ENCODE data around the gene SCGB1A1.

DNA sequence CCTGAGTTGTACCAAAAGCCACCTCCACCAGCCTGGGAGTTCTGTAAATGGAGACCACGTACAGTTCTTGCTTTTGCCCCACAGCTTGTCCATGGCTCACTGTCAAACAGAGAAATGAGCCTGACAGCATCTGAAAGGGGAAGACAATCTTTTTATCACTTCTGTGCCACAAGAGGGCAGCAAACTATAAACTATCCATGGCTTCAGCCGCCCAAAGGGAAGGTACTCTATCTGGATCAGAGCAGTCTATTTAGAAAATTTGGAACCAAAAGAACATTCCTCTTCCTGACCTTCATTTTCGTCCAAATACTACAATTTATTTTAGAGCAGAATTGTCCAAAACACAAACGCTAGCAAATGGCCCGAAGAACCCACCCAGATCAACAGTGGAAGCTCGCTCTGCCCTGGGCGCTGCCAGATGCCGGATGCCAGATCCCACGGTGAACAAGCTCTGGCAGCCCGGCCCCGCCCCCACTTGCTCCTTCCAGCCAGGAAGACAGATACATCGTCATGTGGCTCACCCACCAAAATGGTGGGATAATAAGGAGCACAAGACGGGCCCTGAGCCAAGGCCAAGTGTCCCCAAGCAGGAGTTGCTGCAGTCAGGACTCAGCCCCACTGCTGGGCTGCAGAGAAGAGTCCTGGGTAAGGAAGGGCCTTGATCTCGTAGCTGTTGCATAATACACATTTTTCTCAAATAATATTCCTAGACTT lies 23.9 kb upstream of the SCGB1A1 start:
- TF ChIP-seq, protein P1, sequence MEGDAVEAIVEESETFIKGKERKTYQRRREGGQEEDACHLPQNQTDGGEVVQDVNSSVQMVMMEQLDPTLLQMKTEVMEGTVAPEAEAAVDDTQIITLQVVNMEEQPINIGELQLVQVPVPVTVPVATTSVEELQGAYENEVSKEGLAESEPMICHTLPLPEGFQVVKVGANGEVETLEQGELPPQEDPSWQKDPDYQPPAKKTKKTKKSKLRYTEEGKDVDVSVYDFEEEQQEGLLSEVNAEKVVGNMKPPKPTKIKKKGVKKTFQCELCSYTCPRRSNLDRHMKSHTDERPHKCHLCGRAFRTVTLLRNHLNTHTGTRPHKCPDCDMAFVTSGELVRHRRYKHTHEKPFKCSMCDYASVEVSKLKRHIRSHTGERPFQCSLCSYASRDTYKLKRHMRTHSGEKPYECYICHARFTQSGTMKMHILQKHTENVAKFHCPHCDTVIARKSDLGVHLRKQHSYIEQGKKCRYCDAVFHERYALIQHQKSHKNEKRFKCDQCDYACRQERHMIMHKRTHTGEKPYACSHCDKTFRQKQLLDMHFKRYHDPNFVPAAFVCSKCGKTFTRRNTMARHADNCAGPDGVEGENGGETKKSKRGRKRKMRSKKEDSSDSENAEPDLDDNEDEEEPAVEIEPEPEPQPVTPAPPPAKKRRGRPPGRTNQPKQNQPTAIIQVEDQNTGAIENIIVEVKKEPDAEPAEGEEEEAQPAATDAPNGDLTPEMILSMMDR (IDR thresholded peaks at IDR 0.05; ENCODE audit: insufficient read depth, low read length, poor library complexity, severe bottlenecking) = peak; percentile 75
- no peak for TF ChIP-seq EZH2phosphoT487 (conservative IDR thresholded peaks at IDR 0.05; ENCODE audit: low read length)
